Endothelial cell of umbilical vein (primary cell): Measurements from ENCODE around the gene NFS1. TPM values are rescaled to one million over a fixed set of nuclear protein-coding genes. Genes with fewer than 3 reads are reported as not detected.
A peak's percentile ranks its signal among the peaks of the same experiment; 100 is the strongest.

Experiments used
- BruUV-seq: library from RNA; stranded (reverse); fragments of 400-500 nt; replicated peaks from 2 replicates; lab custom pipeline; 2021; lab: Mats Ljungman, UMichigan
- CTCF ChIA-PET: fragments of 300-600, 350-600 bp; sonication (Branson Sonifier 250); formaldehyde crosslinking; loops from one replicate; lab custom pipeline; 2021; ENCODE audit warnings: antibody characterized with exemption, inconsistent platforms; lab: Charles Lee
- POLR2A ChIA-PET: fragments of 300-600, 350-600 bp; sonication (Branson Sonifier 250); formaldehyde crosslinking; loops from one replicate; lab custom pipeline; 2021; ENCODE audit warnings: antibody characterized with exemption, inconsistent platforms; lab: Charles Lee
- DNase-seq: peaks from one replicate; pipeline ENCODE4 v3.0.0-alpha.2; 2011; ENCODE audit warnings: low read depth, low spot score
- FAIRE-seq: peaks from 2 replicates; lab custom pipeline; 2011; peaks lifted over from hg19 to GRCh38; lab: Jason Lieb, UNC
- H2AFZ ChIP-seq: 2 replicates; pipeline ENCODE4 v1.6.0; 2012; ENCODE audit warnings: low read depth, low read length, control low read depth, inconsistent platforms
- H3K27ac ChIP-seq: 2 replicates; pipeline ENCODE4 v1.5.1; 2011; ENCODE audit warnings: low read depth, mild to moderate bottlenecking, control low read depth, low read length, moderate library complexity; ENCODE audit not compliant: insufficient read depth
- H3K27me3 ChIP-seq, 2 experiments: 2 replicates each; pipeline versions ENCODE4 v1.6.0 to v1.6.1; 2011; ENCODE audit warnings: low read length in 2 of 2, mixed read lengths in 1 of 2; ENCODE audit not compliant: control insufficient read depth in 2 of 2, insufficient read depth in 2 of 2
- H3K36me3 ChIP-seq, 2 experiments: 2 replicates in 1 of 2; 3 replicates in 1 of 2; pipeline ENCODE4 v1.5.1; 2011; ENCODE audit warnings: low read length in 2 of 2, mild to moderate bottlenecking in 1 of 2, moderate library complexity in 1 of 2; ENCODE audit not compliant: control insufficient read depth in 2 of 2, insufficient read depth in 2 of 2; ENCODE audit errors: extremely low read depth in 1 of 2
- H3K4me1 ChIP-seq: 3 replicates; pipeline ENCODE4 v1.5.1; 2011; ENCODE audit warnings: mild to moderate bottlenecking, low read length; ENCODE audit not compliant: control insufficient read depth, insufficient read depth; ENCODE audit errors: extremely low read depth
- H3K4me2 ChIP-seq: 2 replicates; pipeline ENCODE4 v1.6.1; 2011; ENCODE audit warnings: low read length, control low read depth, mixed read lengths; ENCODE audit not compliant: insufficient read depth
- H3K4me3 ChIP-seq, 3 experiments: fragments of 200-600 bp in 1 of 3; sonication (generic), shearing (Covaris generic) in 1 of 3; replicated peaks in 1 of 3; 2 replicates each; pipeline ENCODE4 v1.5.1; 2011 to 2016; ENCODE audit warnings: control low read depth in 3 of 3, low read length in 3 of 3, mild to moderate bottlenecking in 2 of 3, inconsistent platforms in 1 of 3, low read depth in 1 of 3, moderate library complexity in 1 of 3; ENCODE audit not compliant: insufficient read depth in 1 of 3
- H3K79me2 ChIP-seq: 2 replicates; pipeline ENCODE4 v1.6.0; 2012; ENCODE audit warnings: low read length, inconsistent platforms; ENCODE audit not compliant: control insufficient read depth, insufficient read depth
- H3K9ac ChIP-seq: replicated peaks from 2 replicates; pipeline ENCODE3; 2011; ENCODE audit warnings: low read length, control low read depth; ENCODE audit not compliant: insufficient read depth; ENCODE audit errors: extremely low read depth
- H3K9me1 ChIP-seq: replicated peaks from 3 replicates; pipeline ENCODE4 v1.6.0; 2011; ENCODE audit warnings: mild to moderate bottlenecking, low read length; ENCODE audit not compliant: control insufficient read depth, insufficient read depth; ENCODE audit errors: extremely low read depth
- H3K9me3 ChIP-seq: replicated peaks from 2 replicates; pipeline ENCODE4 v1.5.1; 2012; ENCODE audit warnings: low read length, inconsistent platforms; ENCODE audit not compliant: control insufficient read depth, insufficient read depth
- H4K20me1 ChIP-seq: replicated peaks from 2 replicates; pipeline ENCODE3; 2011; ENCODE audit warnings: mild to moderate bottlenecking, low read length; ENCODE audit not compliant: control insufficient read depth, insufficient read depth; ENCODE audit errors: extremely low read depth
- EZH2 ChIP-seq: IDR thresholded peaks from 2 replicates; pipeline ENCODE4 v1.6.1; 2012; ENCODE audit warnings: borderline replicate concordance, low read depth, mild to moderate bottlenecking, moderate library complexity, low read length, inconsistent platforms; ENCODE audit not compliant: severe bottlenecking
- FOS ChIP-seq: IDR thresholded peaks from 2 replicates; pipeline ENCODE4 v1.6.1; 2011; ENCODE audit warnings: mild to moderate bottlenecking, low read length, moderate library complexity, borderline replicate concordance; ENCODE audit not compliant: insufficient read depth
- GATA2 ChIP-seq: IDR thresholded peaks from 2 replicates; pipeline ENCODE4 v1.7.0; 2011; ENCODE audit warnings: low read depth, mild to moderate bottlenecking, moderate library complexity, mixed read lengths, low read length; ENCODE audit not compliant: insufficient read length, insufficient read depth
- JUN ChIP-seq: IDR thresholded peaks from 2 replicates; pipeline ENCODE4 v1.6.1; 2011; ENCODE audit warnings: borderline replicate concordance, low read depth; ENCODE audit not compliant: insufficient read length, insufficient read depth
- MYC ChIP-seq: IDR thresholded peaks from one replicate; pipeline ENCODE4 v1.6.1; 2011; ENCODE audit warnings: mild to moderate bottlenecking, low read depth, low read length
- POLR2A ChIP-seq: IDR thresholded peaks from 2 replicates; pipeline ENCODE4 v1.6.1; 2012; ENCODE audit warnings: low read depth, mild to moderate bottlenecking, control low read depth, low read length
- POLR2AphosphoS5 ChIP-seq: IDR thresholded peaks from 2 replicates; pipeline ENCODE4 v1.6.1; 2012; ENCODE audit warnings: low read depth, mild to moderate bottlenecking, control low read depth, low read length, moderate library complexity; ENCODE audit not compliant: insufficient read depth
- dilution Hi-C: fragments of 300-500 bp; cut with MboI; formaldehyde crosslinking; loops from one replicate; pipeline ENCODE4 v1.15.0; 2019; ENCODE audit warnings: low sequenced_read_pairs; ENCODE audit not compliant: extremely low pct_ligation_motif_present
- intact Hi-C: fragments of 100-400 bp; cut with micrococcal nuclease; formaldehyde crosslinking; loops from one replicate; pipeline ENCODE4 v1.10.0; 2022
- polyA plus RNA-seq, 4 experiments: library from polyadenylated mRNA; depleted of rRNA in 3 of 4; stranded (reverse) in 3 of 4; unstranded in 1 of 4; fragments of >200 nt; gene quantifications; 2 replicates each; pipeline versions ENCODE4 v1.2.1 to v1.2.3, GENCODE V29; 2011 to 2012; ENCODE audit warnings: missing spikeins in 1 of 4
- total RNA-seq: library from RNA; stranded (reverse); gene quantifications from 2 replicates; pipeline ENCODE4 v1.2.3, GENCODE V29; 2021
- TF ChIP-seq, protein P1 (sequence below): IDR thresholded peaks from 2 replicates; pipeline ENCODE4 v1.6.1; 2011; ENCODE audit not compliant: insufficient read depth, insufficient read length
- TF ChIP-seq, protein P2 (sequence below), 2 donors: IDR thresholded peaks; 1 replicate in 1 of 2; 2 replicates in 1 of 2; pipeline ENCODE4 v1.5.1; 2011; ENCODE audit warnings: low read length in 2 of 2, mild to moderate bottlenecking in 2 of 2, moderate library complexity in 2 of 2, control low read depth in 1 of 2, inconsistent platforms in 1 of 2, low read depth in 1 of 2; ENCODE audit not compliant: insufficient read depth in 1 of 2; ENCODE audit errors: extremely low read depth in 1 of 2

NFS1 gene
- total and polyA plus RNA-seq, 2 donors (not counting 3 experiments of a cell fraction or from before 2014, with no cell fraction given), result 25.1 to 28.4 TPM

DNA sequence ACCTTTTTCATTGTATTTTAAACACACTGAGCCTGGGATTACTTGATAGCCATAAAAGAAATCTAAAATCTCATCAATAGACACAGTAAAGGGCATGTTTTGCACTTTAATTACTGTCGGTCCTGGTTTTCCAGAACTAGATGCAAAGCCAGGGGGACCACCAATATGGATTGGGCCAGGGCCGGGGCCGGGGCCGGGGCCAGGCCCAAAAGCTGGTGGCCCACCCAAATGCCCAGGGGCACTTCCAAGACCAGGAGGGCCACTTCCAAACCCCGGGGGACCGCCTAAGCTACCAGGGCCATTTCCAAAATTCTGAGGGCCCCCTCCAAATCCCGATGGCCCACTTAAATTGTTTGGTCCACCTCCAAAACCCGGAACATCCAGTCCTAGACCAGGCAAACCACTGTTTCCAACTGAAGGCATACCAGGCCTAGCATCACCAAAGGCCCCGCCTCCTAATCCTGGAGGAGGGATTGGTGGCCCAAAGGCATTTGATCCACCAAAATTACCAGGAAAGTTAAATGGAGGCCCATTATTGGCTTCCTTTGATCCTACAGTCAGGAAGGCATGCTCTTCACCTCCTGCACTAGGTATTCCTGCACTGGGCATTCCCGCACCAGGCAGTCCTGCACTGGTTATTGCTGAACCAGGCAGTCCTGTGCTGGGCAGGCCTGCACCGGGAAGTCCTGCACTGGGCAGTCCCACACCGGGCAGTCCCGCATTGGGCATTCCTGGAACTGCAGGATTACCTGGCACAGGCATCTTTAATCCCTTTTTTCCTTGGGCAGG lies 46.3 kb downstream of the NFS1 start:
- POLR2A ChIA-PET, result no interaction called here
- Histone ChIP-seq H3K27me3 (no peaks in the 10 kb centered on the region), H3K9ac (no peak overlapping the region), H3K4me1 (no peaks in the 10 kb centered on the region), H3K4me2 (no peak overlapping the region), H3K27ac (no peak overlapping the region), H3K9me3 (no peaks in the 10 kb centered on the region), H4K20me1 (peaks cover 16% of the 10 kb centered on the region), H3K79me2 (peaks cover 97% of the 10 kb centered on the region), H3K36me3 (peaks cover 21 to 24% of the 10 kb centered on the region in 2 experiments), H3K4me3 (no peak overlapping the region), H3K9me1 (no peaks in the 10 kb centered on the region), H2AFZ (no peak overlapping the region)
- dilution Hi-C loops, result no loop called here
- CTCF ChIA-PET, result interaction anchor here (1.2 to 1.7 kb wide), 2 partner anchors 9 to 34 kb away, joined by 3 to 5 read pairs; no protein-coding TSS in a partner anchor
- intact Hi-C loops, result no loop called here
- DNase-seq, result no peak
- BruUV-seq, result no TSS peak
- TF ChIP-seq POLR2A (peak; percentile 54), POLR2AphosphoS5 (no peak), FOS (no peak)
- TF ChIP-seq, protein P1, sequence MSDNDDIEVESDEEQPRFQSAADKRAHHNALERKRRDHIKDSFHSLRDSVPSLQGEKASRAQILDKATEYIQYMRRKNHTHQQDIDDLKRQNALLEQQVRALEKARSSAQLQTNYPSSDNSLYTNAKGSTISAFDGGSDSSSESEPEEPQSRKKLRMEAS, result no peak
- FAIRE-seq, result no peak

DNA sequence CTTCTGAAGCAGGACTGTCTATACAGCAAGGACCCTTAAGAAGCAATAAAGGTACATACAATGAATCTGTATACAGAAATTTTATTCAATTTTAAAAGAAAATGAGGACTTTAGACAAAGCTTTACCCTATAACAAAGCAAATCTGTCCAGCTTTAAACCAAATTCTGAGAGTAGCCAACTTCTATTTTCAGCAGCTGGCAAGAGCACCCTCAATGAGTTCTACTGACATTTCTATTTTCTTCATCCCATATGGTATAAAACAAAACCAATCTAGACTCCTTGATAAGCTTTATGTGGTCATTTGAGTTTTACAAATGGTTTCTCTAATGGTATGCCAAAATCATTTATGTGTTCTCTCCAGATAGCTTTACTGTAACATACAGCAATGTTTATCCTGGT lies 47.2 kb downstream of the NFS1 start:
- H4K20me1 ChIP-seq, result peaks cover 11% of the 10 kb centered on the region
- H3K9me1 ChIP-seq, result no peaks in the 10 kb centered on the region
- peaks cover 94% of the 10 kb centered on the region for H3K79me2 ChIP-seq
- H3K9me3 ChIP-seq, result no peaks in the 10 kb centered on the region
- BruUV-seq, result no TSS peak
- intact Hi-C loops, result no loop called here
- no peak overlapping the region for H3K27ac ChIP-seq
- H3K9ac ChIP-seq, result no peak overlapping the region
- H3K4me1 ChIP-seq, result no peaks in the 10 kb centered on the region
- no peak overlapping the region for H3K4me3 ChIP-seq
- no peak overlapping the region for H2AFZ ChIP-seq
- dilution Hi-C loops, result no loop called here
- peaks cover 19 to 21% of the 10 kb centered on the region in 2 experiments for H3K36me3 ChIP-seq
- ChIA-PET POLR2A (no interaction called here), CTCF (interaction anchor here (1.2 kb wide), 1 partner anchor 10 kb away, joined by 3 read pairs; no protein-coding TSS in a partner anchor)
- FAIRE-seq, result peak; percentile 12
- H3K27me3 ChIP-seq, result no peaks in the 10 kb centered on the region
- TF ChIP-seq EZH2 (no peak), FOS (no peak), JUN (no peak), GATA2 (no peak), POLR2A (no peak), POLR2AphosphoS5 (no peak), MYC (no peak)
- TF ChIP-seq, protein P1, result no peak
- TF ChIP-seq, protein P2, sequence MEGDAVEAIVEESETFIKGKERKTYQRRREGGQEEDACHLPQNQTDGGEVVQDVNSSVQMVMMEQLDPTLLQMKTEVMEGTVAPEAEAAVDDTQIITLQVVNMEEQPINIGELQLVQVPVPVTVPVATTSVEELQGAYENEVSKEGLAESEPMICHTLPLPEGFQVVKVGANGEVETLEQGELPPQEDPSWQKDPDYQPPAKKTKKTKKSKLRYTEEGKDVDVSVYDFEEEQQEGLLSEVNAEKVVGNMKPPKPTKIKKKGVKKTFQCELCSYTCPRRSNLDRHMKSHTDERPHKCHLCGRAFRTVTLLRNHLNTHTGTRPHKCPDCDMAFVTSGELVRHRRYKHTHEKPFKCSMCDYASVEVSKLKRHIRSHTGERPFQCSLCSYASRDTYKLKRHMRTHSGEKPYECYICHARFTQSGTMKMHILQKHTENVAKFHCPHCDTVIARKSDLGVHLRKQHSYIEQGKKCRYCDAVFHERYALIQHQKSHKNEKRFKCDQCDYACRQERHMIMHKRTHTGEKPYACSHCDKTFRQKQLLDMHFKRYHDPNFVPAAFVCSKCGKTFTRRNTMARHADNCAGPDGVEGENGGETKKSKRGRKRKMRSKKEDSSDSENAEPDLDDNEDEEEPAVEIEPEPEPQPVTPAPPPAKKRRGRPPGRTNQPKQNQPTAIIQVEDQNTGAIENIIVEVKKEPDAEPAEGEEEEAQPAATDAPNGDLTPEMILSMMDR (IDR thresholded peaks at IDR 0.05; ENCODE audit: extremely low read depth in 1 of 2, insufficient read depth in 1 of 2, low read depth in 1 of 2, low read length in 2 of 2), result no peak
- no peak for DNase-seq
- H3K4me2 ChIP-seq, result no peak overlapping the region
